GM12878 (cell line): ENCODE results near the gene ZDHHC19. TPM values are rescaled to one million over a fixed set of nuclear protein-coding genes. Genes with fewer than 3 reads are reported as not detected.
A peak's percentile ranks its signal among the peaks of the same experiment; 100 is the strongest.

ENCODE experiments used
- ASH2L ChIP-seq: fragments of 300-600, 200-600 bp; sonication (generic); IDR thresholded peaks from 2 replicates; pipeline ENCODE4 v1.6.1; 2017; ENCODE audit warnings: low read depth, mild to moderate bottlenecking, borderline replicate concordance
- ATF7 ChIP-seq: fragments of 450-650 bp; IDR thresholded peaks from 2 replicates; pipeline ENCODE4 v1.6.1; 2016; ENCODE audit warnings: low read depth, mild to moderate bottlenecking
- CBFB ChIP-seq: IDR thresholded peaks from 2 replicates; pipeline ENCODE4 v1.6.1; 2016; ENCODE audit warnings: antibody characterized with exemption, low read depth
- CREM ChIP-seq: IDR thresholded peaks from 2 replicates; pipeline ENCODE4 v1.6.1; 2014; ENCODE audit warnings: antibody characterized with exemption, low read depth
- DPF2 ChIP-seq: fragments of 450-650 bp; IDR thresholded peaks from 2 replicates; pipeline ENCODE4 v1.6.1; 2017; ENCODE audit warnings: mild to moderate bottlenecking
- ETV6 ChIP-seq, 2 experiments: fragments of 450-650 bp in 1 of 2; IDR thresholded peaks in 1 of 2; conservative IDR thresholded peaks in 1 of 2; 2 replicates each; pipeline ENCODE4 v1.6.1; 2014; ENCODE audit warnings: antibody characterized with exemption in 1 of 2, borderline replicate concordance in 1 of 2, low read depth in 1 of 2, mild to moderate bottlenecking in 1 of 2, moderate library complexity in 1 of 2
- FOXK2 ChIP-seq: fragments of 450-650 bp; IDR thresholded peaks from 2 replicates; pipeline ENCODE4 v1.6.1; 2017; ENCODE audit warnings: mild to moderate bottlenecking, moderate library complexity
- GATAD2B ChIP-seq: fragments of 450-650 bp; conservative IDR thresholded peaks from 2 replicates; pipeline ENCODE4 v1.6.1; 2017; ENCODE audit warnings: low read depth, mild to moderate bottlenecking, moderate library complexity
- HDGF ChIP-seq: fragments of 450-650 bp; IDR thresholded peaks from 2 replicates; pipeline ENCODE4 v1.6.1; 2016; ENCODE audit warnings: antibody characterized with exemption
- IKZF1 ChIP-seq: fragments of 450-650 bp; conservative IDR thresholded peaks from 2 replicates; pipeline ENCODE4 v1.6.1; 2017; ENCODE audit warnings: antibody characterized with exemption, mild to moderate bottlenecking
- IRF4 ChIP-seq: IDR thresholded peaks from 2 replicates; pipeline ENCODE4 v1.6.1; 2011; ENCODE audit warnings: low read depth, low read length
- MEF2A ChIP-seq: IDR thresholded peaks from 2 replicates; pipeline ENCODE4 v1.6.1; 2011; ENCODE audit warnings: low read depth, mild to moderate bottlenecking, low read length, moderate library complexity; ENCODE audit not compliant: insufficient read depth
- MEF2B ChIP-seq: fragments of 450-650 bp; IDR thresholded peaks from 2 replicates; pipeline ENCODE4 v1.6.1; 2018; ENCODE audit warnings: mild to moderate bottlenecking, moderate library complexity; ENCODE audit not compliant: partially characterized antibody, poor library complexity, severe bottlenecking
- NBN ChIP-seq: fragments of 450-650 bp; IDR thresholded peaks from 2 replicates; pipeline ENCODE4 v1.6.1; 2016
- NR2C1 ChIP-seq: fragments of 450-650 bp; IDR thresholded peaks from 2 replicates; pipeline ENCODE4 v1.6.1; 2017; ENCODE audit warnings: antibody characterized with exemption, mild to moderate bottlenecking, moderate library complexity
- NR2F1 ChIP-seq: fragments of 450-650 bp; conservative IDR thresholded peaks from 2 replicates; pipeline ENCODE4 v1.6.1; 2017; ENCODE audit warnings: mild to moderate bottlenecking
- POLR2A ChIP-seq: IDR thresholded peaks from 2 replicates; pipeline ENCODE4 v1.6.1; 2011; ENCODE audit warnings: low read depth, mild to moderate bottlenecking, low read length
- RFX5 ChIP-seq: IDR thresholded peaks from 2 replicates; pipeline ENCODE4 v1.6.1; 2011; ENCODE audit warnings: low read depth, low read length, improper control_type of control experiment
- SIN3A ChIP-seq: IDR thresholded peaks from 2 replicates; pipeline ENCODE4 v1.6.1; 2012; ENCODE audit warnings: low read depth, low read length, improper control_type of control experiment
- SMAD1 ChIP-seq: fragments of 450-650 bp; IDR thresholded peaks from 2 replicates; pipeline ENCODE4 v1.6.1; 2018; ENCODE audit warnings: mild to moderate bottlenecking, low read depth; ENCODE audit not compliant: partially characterized antibody
- SPI1 ChIP-seq: IDR thresholded peaks from 2 replicates; pipeline ENCODE4 v1.6.1; 2011; ENCODE audit warnings: low read depth, mild to moderate bottlenecking, low read length, moderate library complexity, borderline replicate concordance; ENCODE audit not compliant: insufficient read depth
- SRF ChIP-seq, 2 experiments: IDR thresholded peaks; 2 replicates each; pipeline ENCODE4 v1.6.1; 2011; ENCODE audit warnings: low read depth in 2 of 2, low read length in 2 of 2, mild to moderate bottlenecking in 1 of 2, moderate library complexity in 1 of 2
- TCF7 ChIP-seq: IDR thresholded peaks from 2 replicates; pipeline ENCODE4 v1.6.1; 2014; ENCODE audit warnings: antibody characterized with exemption, borderline replicate concordance
- YY1 ChIP-seq: IDR thresholded peaks from 2 replicates; pipeline ENCODE4 v1.6.1; 2011; ENCODE audit warnings: low read depth, mild to moderate bottlenecking, low read length
- ZBED1 ChIP-seq: IDR thresholded peaks from 2 replicates; pipeline ENCODE4 v1.6.1; 2016; ENCODE audit warnings: borderline replicate concordance
- polyA plus RNA-seq, 11 experiments: library from polyadenylated mRNA; depleted of rRNA in 4 of 11; unstranded in 6 of 11; stranded (reverse) in 5 of 11; fragments of >200 nt; fragmentation: Nextera tagmentation in 4 of 11; fragmentation: Illumina TruSeq in 1 of 11; extraction: Ambion mirVana in 4 of 11; extraction: Trizol in 1 of 11; gene quantifications; 1 replicate in 1 of 11; 2 replicates in 10 of 11; pipeline versions ENCODE4 v1.2.1 to v1.2.3, GENCODE V29; 2011 to 2016; ENCODE audit warnings: inconsistent platforms in 2 of 11, missing spikeins in 2 of 11, low read depth in 1 of 11
- total RNA-seq, 4 experiments: library from RNA; depleted of rRNA in 3 of 4; stranded (reverse); fragments of >200 nt in 3 of 4; fragmentation: Illumina TruSeq in 1 of 4; extraction: Trizol in 1 of 4; gene quantifications; 2 replicates each; pipeline versions ENCODE4 v1.2.1 to v1.2.3, GENCODE V29; 2013 to 2021
- TF ChIP-seq, protein P1 (sequence below): fragments of 450-650 bp; conservative IDR thresholded peaks from 2 replicates; pipeline ENCODE4 v1.6.1; 2017; ENCODE audit warnings: mild to moderate bottlenecking, moderate library complexity
- TF ChIP-seq, protein P2 (sequence below): fragments of 150-350 bp; IDR thresholded peaks from 2 replicates; pipeline ENCODE4 v1.6.1; 2014; ENCODE audit warnings: mild to moderate bottlenecking, low read depth, low read length

Gene ZDHHC19
- total and polyA plus RNA-seq, 10 of the 15 experiments (the other 5 are each of a cell fraction or from before 2014, with no cell fraction given): 0.26 TPM; not detected in 9

DNA sequence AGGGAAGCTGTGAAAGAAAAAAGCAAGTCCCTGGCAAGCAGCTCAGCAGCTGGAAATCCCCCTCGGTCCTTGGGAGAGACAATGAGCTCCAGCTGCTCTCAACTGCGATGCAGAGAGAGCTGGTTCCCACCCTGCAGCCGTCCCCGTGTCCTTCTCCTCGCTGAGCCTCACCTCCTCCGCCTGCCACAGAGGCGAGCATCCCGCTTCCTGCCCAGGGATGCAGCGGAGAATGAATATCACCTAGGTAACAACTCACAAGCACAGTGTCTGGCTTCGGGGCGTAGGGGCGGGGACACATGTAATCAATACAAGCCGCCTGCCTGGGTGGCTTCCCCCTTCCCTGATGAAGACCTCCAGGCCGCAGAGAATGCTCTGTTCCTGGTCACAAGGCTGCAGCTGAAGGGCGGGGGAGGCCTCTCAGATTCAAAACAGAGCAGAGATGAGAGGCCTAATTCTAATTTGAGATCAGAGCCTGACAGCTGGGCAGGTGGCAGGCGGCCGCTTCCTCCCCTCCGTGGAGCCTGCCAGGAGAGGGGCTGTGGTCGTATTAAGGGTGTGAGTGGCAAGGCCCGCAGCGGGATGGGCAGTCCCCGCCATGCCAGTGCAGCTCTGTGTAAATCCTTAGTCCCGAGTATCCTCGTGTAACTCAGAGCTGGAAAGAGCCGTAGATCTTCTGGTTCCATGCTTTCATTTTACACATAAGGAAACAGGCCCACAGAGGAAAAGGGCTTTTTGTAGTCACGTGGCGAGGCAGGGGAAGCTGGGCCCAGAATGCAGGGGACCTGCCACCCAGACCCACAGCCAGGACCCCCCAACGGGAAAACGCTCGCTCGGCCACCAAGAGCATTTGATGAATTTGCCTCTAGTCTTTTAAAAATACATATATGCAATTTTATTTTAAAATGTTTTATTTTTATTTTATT, 24.3 kb downstream of the ZDHHC19 start (continued):
- TF ChIP-seq, protein P1, sequence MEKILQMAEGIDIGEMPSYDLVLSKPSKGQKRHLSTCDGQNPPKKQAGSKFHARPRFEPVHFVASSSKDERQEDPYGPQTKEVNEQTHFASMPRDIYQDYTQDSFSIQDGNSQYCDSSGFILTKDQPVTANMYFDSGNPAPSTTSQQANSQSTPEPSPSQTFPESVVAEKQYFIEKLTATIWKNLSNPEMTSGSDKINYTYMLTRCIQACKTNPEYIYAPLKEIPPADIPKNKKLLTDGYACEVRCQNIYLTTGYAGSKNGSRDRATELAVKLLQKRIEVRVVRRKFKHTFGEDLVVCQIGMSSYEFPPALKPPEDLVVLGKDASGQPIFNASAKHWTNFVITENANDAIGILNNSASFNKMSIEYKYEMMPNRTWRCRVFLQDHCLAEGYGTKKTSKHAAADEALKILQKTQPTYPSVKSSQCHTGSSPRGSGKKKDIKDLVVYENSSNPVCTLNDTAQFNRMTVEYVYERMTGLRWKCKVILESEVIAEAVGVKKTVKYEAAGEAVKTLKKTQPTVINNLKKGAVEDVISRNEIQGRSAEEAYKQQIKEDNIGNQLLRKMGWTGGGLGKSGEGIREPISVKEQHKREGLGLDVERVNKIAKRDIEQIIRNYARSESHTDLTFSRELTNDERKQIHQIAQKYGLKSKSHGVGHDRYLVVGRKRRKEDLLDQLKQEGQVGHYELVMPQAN: peak; percentile 40; the same call in 1 of the 2 replicates
- TF ChIP-seq YY1 (peak; percentile 18; the same call in 1 of the 2 replicates), FOXK2 (no peak), IKZF1 (peak; percentile 95), SPI1 (0 out of 2 replicates have a peak, but pooled peaks have one; percentile 34), ATF7 (peak; percentile 33; the same call in 1 of the 2 replicates), SIN3A (no peak), ETV6 (conservative IDR thresholded peaks at IDR 0.05 in 1 of 2, IDR thresholded peaks at IDR 0.05 in 1 of 2; ENCODE audit: borderline replicate concordance in 1 of 2, low read depth in 1 of 2) (peak in 1 of 2 experiments; percentile 50; a peak in 2 of 4 replicates), POLR2A (peak; percentile 74), NR2C1 (no peak), GATAD2B (peak; percentile 73), SRF (IDR thresholded peaks at IDR 0.05; ENCODE audit: low read depth in 2 of 2, low read length in 2 of 2) (0 out of 4 replicates have a peak, but pooled peaks of 1 of the 2 experiments have one; percentile 41), TCF7 (no peak), NBN (peak; percentile 70; the same call in 1 of the 2 replicates), ASH2L (0 out of 2 replicates have a peak, but pooled peaks have one; percentile 30), MEF2A (peak; percentile 74; the same call in 1 of the 2 replicates), MEF2B (peak; percentile 31), RFX5 (no peak), HDGF (peak; percentile 48; the same call in 1 of the 2 replicates), SMAD1 (no peak), CBFB (0 out of 2 replicates have a peak, but pooled peaks have one; percentile 22), CREM (0 out of 2 replicates have a peak, but pooled peaks have one; percentile 25), IRF4 (peak; percentile 26; the same call in 1 of the 2 replicates), DPF2 (peak; percentile 79), ZBED1 (no peak), NR2F1 (0 out of 2 replicates have a peak, but pooled peaks have one; percentile 24)
- TF ChIP-seq, protein P2, sequence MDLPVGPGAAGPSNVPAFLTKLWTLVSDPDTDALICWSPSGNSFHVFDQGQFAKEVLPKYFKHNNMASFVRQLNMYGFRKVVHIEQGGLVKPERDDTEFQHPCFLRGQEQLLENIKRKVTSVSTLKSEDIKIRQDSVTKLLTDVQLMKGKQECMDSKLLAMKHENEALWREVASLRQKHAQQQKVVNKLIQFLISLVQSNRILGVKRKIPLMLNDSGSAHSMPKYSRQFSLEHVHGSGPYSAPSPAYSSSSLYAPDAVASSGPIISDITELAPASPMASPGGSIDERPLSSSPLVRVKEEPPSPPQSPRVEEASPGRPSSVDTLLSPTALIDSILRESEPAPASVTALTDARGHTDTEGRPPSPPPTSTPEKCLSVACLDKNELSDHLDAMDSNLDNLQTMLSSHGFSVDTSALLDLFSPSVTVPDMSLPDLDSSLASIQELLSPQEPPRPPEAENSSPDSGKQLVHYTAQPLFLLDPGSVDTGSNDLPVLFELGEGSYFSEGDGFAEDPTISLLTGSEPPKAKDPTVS: no peak
